OCI-LY7 (cell line): Measurements from ENCODE around the gene CEP164.

Experiments
- CTCF ChIP-seq: fragments of 200-600 bp; sonication (generic); conservative IDR thresholded peaks from 2 replicates; pipeline ENCODE4 v1.5.1; 2014; ENCODE audit warnings: mild to moderate bottlenecking, antibody characterized with exemption, low read length, moderate library complexity, mixed read lengths
- EZH2phosphoT487 ChIP-seq: fragments of 200-600 bp; sonication (generic); IDR thresholded peaks from 2 replicates; pipeline ENCODE4 v1.6.1; 2018; ENCODE audit warnings: low read depth, borderline replicate concordance, mild to moderate bottlenecking, mixed run types, antibody characterized with exemption, low read length, moderate library complexity, mixed read lengths

- TF ChIP-seq CTCF (no peak), EZH2phosphoT487 (no peak)
These were observed 89.7 kb downstream of the CEP164 start for GRCh38 chr11:117417342-117417741.
